Muscle layer of duodenum (tissue), 2 donors: ENCODE results near the gene DENND1B.

Experiments
- H3K27ac ChIP-seq: one replicate; pipeline ENCODE4 v1.7.0; 2013; ENCODE audit warnings: mild to moderate bottlenecking, low read length
- H3K27me3 ChIP-seq: one replicate; pipeline ENCODE4 v1.7.0; 2013; ENCODE audit warnings: low read depth, mild to moderate bottlenecking, control low read depth, low read length
- H3K36me3 ChIP-seq, 2 donors: one replicate each; pipeline ENCODE4 v1.7.0; 2013; ENCODE audit warnings: low read length in 2 of 2, control low read depth in 1 of 2, mild to moderate bottlenecking in 1 of 2; ENCODE audit not compliant: insufficient read depth in 2 of 2, control insufficient read depth in 1 of 2
- H3K4me1 ChIP-seq, 2 donors: one replicate each; pipeline ENCODE4 v1.7.0; 2013; ENCODE audit warnings: low read length in 2 of 2, mild to moderate bottlenecking in 2 of 2, control low read depth in 1 of 2, moderate library complexity in 1 of 2; ENCODE audit not compliant: insufficient read depth in 2 of 2, control insufficient read depth in 1 of 2
- H3K4me3 ChIP-seq, 2 donors: one replicate each; pipeline ENCODE4 v1.7.0; 2013; ENCODE audit warnings: low read length in 2 of 2, low read depth in 1 of 2, mild to moderate bottlenecking in 1 of 2
- H3K9me3 ChIP-seq, 2 donors: one replicate each; pipeline ENCODE4 v1.7.0; 2013; ENCODE audit warnings: low read length in 2 of 2, control low read depth in 1 of 2, mild to moderate bottlenecking in 1 of 2; ENCODE audit not compliant: control insufficient read depth in 1 of 2
- donor health status: healthy.

The DENND1B gene, protein sequence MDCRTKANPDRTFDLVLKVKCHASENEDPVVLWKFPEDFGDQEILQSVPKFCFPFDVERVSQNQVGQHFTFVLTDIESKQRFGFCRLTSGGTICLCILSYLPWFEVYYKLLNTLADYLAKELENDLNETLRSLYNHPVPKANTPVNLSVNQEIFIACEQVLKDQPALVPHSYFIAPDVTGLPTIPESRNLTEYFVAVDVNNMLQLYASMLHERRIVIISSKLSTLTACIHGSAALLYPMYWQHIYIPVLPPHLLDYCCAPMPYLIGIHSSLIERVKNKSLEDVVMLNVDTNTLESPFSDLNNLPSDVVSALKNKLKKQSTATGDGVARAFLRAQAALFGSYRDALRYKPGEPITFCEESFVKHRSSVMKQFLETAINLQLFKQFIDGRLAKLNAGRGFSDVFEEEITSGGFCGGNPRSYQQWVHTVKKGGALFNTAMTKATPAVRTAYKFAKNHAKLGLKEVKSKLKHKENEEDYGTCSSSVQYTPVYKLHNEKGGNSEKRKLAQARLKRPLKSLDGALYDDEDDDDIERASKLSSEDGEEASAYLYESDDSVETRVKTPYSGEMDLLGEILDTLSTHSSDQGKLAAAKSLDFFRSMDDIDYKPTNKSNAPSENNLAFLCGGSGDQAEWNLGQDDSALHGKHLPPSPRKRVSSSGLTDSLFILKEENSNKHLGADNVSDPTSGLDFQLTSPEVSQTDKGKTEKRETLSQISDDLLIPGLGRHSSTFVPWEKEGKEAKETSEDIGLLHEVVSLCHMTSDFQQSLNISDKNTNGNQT

GRCh38 chr1:197775282-197776262 is at the start of gene DENND1B:
Gene DENND1B, minus strand, starts transcription at chr1:197775480. Its CDS starts 325 bp downstream, at chr1:197775155.
- no peaks in the 10 kb centered on the region for H3K27me3 ChIP-seq
- peak within 1 kb of the TSS; percentile 83 to 86 for H3K4me3 ChIP-seq
- H3K9me3 ChIP-seq, result no peaks in the 10 kb centered on the region
- H3K36me3 ChIP-seq, result no peaks in the 10 kb centered on the region
- H3K27ac ChIP-seq, result peak within 1 kb of the TSS; percentile 83
- H3K4me1 ChIP-seq, result peaks cover 0 to 6% of the 10 kb centered on the region in 2 donors

DNA sequence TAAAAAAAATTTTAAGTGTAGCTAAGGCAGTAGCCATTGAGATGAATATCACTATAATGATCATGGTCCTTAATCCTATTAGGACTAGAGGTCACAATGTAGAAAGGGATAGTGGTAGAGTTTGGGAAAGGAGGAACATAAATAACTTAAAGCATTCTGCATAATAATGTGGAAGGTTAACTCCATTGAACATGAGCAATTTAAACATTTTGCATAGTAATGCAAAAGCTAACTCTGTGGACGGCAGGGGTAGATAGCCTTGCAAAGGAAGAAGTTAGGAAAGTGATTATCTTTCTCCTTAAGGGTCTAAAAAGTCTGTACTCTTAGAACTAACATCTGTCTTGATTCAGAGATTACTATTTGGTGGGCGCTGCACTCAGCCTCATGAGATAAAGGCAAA is 39.0 kb upstream of the DENND1B start:
- Histone ChIP-seq H3K4me1 (no peaks in the 10 kb centered on the region), H3K36me3 (no peaks in the 10 kb centered on the region), H3K27me3 (no peaks in the 10 kb centered on the region), H3K27ac (no peak overlapping the region), H3K9me3 (no peaks in the 10 kb centered on the region), H3K4me3 (no peak overlapping the region)

GRCh38 chr1:197813741-197814140 is 38.5 kb upstream of the DENND1B start:
- Histone ChIP-seq H3K9me3 (no peaks in the 10 kb centered on the region), H3K27me3 (no peaks in the 10 kb centered on the region), H3K4me3 (no peak overlapping the region), H3K4me1 (no peaks in the 10 kb centered on the region), H3K27ac (no peak overlapping the region), H3K36me3 (no peaks in the 10 kb centered on the region)

DNA sequence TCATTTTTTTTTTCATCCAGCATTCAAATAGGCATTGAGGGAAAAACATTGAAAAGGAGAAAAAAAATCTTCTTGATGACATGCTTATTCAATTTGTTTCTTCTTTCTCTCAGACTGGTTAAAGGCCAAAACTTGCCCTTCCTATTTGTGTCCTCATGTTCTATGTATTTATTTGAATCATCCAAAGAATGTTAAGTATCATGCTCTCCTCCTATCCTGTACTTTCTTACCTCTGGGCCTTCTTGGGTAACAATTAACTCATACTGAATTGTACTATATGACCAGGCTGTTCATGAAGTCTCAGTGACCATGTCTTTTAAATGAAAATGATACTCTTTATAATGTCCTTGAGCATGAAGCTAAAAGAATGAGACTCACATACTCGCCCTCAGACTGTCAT is 36.5 kb upstream of the DENND1B start:
- Histone ChIP-seq H3K4me1 (no peaks in the 10 kb centered on the region), H3K9me3 (no peaks in the 10 kb centered on the region), H3K4me3 (no peak overlapping the region), H3K27me3 (no peaks in the 10 kb centered on the region), H3K27ac (no peak overlapping the region), H3K36me3 (no peaks in the 10 kb centered on the region)

GRCh38 chr1:197810812-197811211 is 35.5 kb upstream of the DENND1B start:
- Histone ChIP-seq H3K27ac (no peak overlapping the region), H3K9me3 (no peaks in the 10 kb centered on the region), H3K4me3 (no peak overlapping the region), H3K27me3 (no peaks in the 10 kb centered on the region), H3K4me1 (no peaks in the 10 kb centered on the region), H3K36me3 (no peaks in the 10 kb centered on the region)

- H3K9me3 ChIP-seq, result no peaks in the 10 kb centered on the region
- no peak overlapping the region for H3K4me3 ChIP-seq
- H3K27me3 ChIP-seq, result no peaks in the 10 kb centered on the region
- no peaks in the 10 kb centered on the region for H3K36me3 ChIP-seq
- no peak overlapping the region for H3K27ac ChIP-seq
- H3K4me1 ChIP-seq, result no peaks in the 10 kb centered on the region
Measured at GRCh38 chr1:197808880-197809279, 33.6 kb upstream of the DENND1B start.

DNA sequence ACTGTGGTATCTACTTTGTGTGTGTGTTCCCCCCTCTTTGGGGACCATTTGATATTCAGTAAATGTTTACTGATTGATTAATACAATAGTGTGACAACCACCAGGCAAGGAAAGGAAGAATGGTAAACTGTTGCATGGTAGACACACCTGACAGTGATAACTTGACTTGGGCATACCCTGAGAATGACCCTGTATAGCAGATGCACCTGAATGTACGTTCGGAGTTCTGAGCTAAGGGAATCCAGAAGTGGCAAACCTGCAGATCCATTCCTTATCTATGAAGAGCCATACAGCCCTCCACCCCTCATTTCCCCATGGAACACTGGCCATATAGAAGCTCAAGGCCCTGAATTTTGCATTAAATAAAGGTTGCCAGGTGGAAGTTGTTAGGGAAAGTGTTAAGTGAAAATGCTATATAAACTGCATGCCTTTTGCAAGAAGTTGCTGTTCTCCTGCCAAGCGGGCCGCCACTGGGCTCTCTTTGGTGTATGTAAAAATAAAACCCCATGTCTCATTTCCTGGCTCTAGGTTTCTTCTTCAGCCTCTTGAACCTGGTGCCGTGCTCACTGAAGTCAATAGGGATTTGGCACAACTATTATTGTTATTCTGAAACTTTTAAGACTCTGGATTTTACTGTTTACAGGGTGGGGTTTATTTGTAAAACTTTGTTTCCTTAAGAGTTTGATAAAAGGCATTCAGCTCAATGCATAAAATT is 32.6 kb upstream of the DENND1B start:
- Histone ChIP-seq H3K36me3 (no peaks in the 10 kb centered on the region), H3K4me1 (no peaks in the 10 kb centered on the region), H3K27ac (no peak overlapping the region), H3K4me3 (no peak overlapping the region), H3K27me3 (no peaks in the 10 kb centered on the region), H3K9me3 (no peaks in the 10 kb centered on the region)

- no peaks in the 10 kb centered on the region for H3K36me3 ChIP-seq
- H3K9me3 ChIP-seq, result no peaks in the 10 kb centered on the region
- no peaks in the 10 kb centered on the region for H3K27me3 ChIP-seq
- H3K27ac ChIP-seq, result no peak overlapping the region
- H3K4me3 ChIP-seq, result no peak overlapping the region
- no peaks in the 10 kb centered on the region for H3K4me1 ChIP-seq
Measured at GRCh38 chr1:197807216-197807615, 31.9 kb upstream of the DENND1B start.

DNA sequence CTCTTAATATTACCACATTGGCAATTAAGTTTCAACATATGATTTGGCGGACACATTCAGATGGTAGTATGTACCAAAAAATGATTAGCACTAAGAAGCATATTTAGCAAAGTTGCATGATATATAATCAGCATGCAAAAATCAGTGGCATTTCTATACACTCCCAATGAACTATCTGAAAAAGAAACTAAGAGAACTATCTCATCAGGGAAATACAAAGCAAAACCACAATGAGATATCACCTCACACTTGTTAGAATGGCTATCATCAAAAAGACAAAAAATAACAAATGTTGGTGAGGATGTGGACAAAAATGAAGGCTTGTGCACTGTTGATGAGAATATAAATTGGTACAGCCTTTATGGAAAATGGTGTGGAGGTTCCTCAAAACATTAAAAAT is 31.4 kb upstream of the DENND1B start:
- H3K27ac ChIP-seq, result no peak overlapping the region
- peaks cover 0 to 1% of the 10 kb centered on the region in 2 donors for H3K9me3 ChIP-seq
- no peaks in the 10 kb centered on the region for H3K27me3 ChIP-seq
- no peaks in the 10 kb centered on the region for H3K4me1 ChIP-seq
- H3K4me3 ChIP-seq, result no peak overlapping the region
- H3K36me3 ChIP-seq, result no peaks in the 10 kb centered on the region

DNA sequence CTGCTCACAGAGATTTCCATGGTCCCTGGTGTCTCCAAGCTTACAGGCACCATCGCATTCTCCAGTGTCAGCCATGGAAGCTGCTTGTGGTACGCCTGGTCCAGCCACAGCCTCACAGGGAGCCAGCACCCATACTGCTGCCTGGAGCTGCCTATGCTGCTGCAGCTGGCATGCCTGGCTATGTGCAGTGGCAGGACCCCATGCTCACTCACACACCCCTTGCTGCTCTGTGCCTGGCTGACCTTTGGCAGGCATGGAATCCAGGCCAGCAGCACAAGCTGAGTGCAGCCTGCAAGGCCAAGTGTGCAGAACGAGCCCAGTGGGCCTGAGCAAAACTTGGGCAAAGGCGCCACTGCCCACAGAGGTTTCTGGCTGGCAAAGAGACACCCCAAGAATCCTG is 26.4 kb upstream of the DENND1B start:
- no peaks in the 10 kb centered on the region for H3K27me3 ChIP-seq
- no peak overlapping the region for H3K27ac ChIP-seq
- H3K36me3 ChIP-seq, result no peaks in the 10 kb centered on the region
- H3K4me3 ChIP-seq, result no peak overlapping the region
- peaks cover 0 to 33% of the 10 kb centered on the region in 2 donors for H3K9me3 ChIP-seq
- no peaks in the 10 kb centered on the region for H3K4me1 ChIP-seq
